MM.1S (cell line): ENCODE data around the gene BAG1.

Source experiments
- DNase-seq: peaks from one replicate; pipeline ENCODE4 v3.0.0-alpha.2; 2015
- H2AFZ ChIP-seq: fragments of 300-600 bp; sonication (generic); 2 replicates; pipeline ENCODE4 v1.6.0; 2016; ENCODE audit warnings: antibody characterized with exemption, low read length
- H3F3A ChIP-seq: fragments of 300-600 bp; sonication (generic); 2 replicates; pipeline ENCODE4 v1.6.1; 2016; ENCODE audit warnings: mild to moderate bottlenecking, antibody characterized with exemption, low read length, moderate library complexity, mixed read lengths; ENCODE audit not compliant: insufficient read depth
- H3K27ac ChIP-seq: fragments of 300-600 bp; sonication (generic); 2 replicates; pipeline ENCODE4 v1.5.1; 2016; ENCODE audit warnings: mild to moderate bottlenecking, low read length
- H3K27me3 ChIP-seq: fragments of 300-600 bp; sonication (generic); replicated peaks from 2 replicates; pipeline ENCODE4 v1.6.0; 2016; ENCODE audit warnings: low read length; ENCODE audit not compliant: insufficient read depth
- H3K36me3 ChIP-seq: fragments of 300-600 bp; sonication (generic); replicated peaks from 2 replicates; pipeline ENCODE4 v1.6.1; 2016; ENCODE audit warnings: mild to moderate bottlenecking, low read length, mixed read lengths; ENCODE audit not compliant: insufficient read depth
- H3K4me1 ChIP-seq: fragments of 300-600 bp; sonication (generic); 2 replicates; pipeline ENCODE4 v1.6.1; 2016; ENCODE audit warnings: low read length, mixed read lengths
- H3K4me2 ChIP-seq: fragments of 300-600 bp; sonication (generic); 2 replicates; pipeline ENCODE4 v1.6.0; 2016; ENCODE audit warnings: low read depth, low read length
- H3K4me3 ChIP-seq: fragments of 300-600 bp; sonication (generic); 2 replicates; pipeline ENCODE4 v1.5.1; 2016; ENCODE audit warnings: low read length, mixed read lengths
- H3K79me2 ChIP-seq: fragments of 300-600 bp; sonication (generic); 2 replicates; pipeline ENCODE4 v1.6.1; 2016; ENCODE audit warnings: mixed run types, low read length, mixed read lengths
- H3K9ac ChIP-seq: fragments of 300-600 bp; sonication (generic); 2 replicates; pipeline ENCODE4 v1.6.1; 2016; ENCODE audit warnings: low read length, mixed read lengths
- H3K9me2 ChIP-seq: fragments of 300-600 bp; sonication (generic); replicated peaks from 2 replicates; pipeline ENCODE4 v1.6.1; 2016; ENCODE audit warnings: mild to moderate bottlenecking, low read length, mixed read lengths; ENCODE audit not compliant: insufficient read depth
- H3K9me3 ChIP-seq: fragments of 300-600 bp; sonication (generic); replicated peaks from 2 replicates; pipeline ENCODE4 v1.6.1; 2016; ENCODE audit warnings: mild to moderate bottlenecking, low read length, mixed read lengths; ENCODE audit not compliant: insufficient read depth
- H4K20me1 ChIP-seq: fragments of 300-600 bp; sonication (generic); 2 replicates; pipeline ENCODE4 v1.6.1; 2016; ENCODE audit warnings: mild to moderate bottlenecking, low read length, moderate library complexity, mixed read lengths; ENCODE audit not compliant: insufficient read depth
- CTCF ChIP-seq: fragments of 300-600 bp; sonication (generic); IDR thresholded peaks from 2 replicates; pipeline ENCODE4 v1.5.1; 2016; ENCODE audit warnings: antibody characterized with exemption, low read length, mixed read lengths
- EZH2 ChIP-seq: fragments of 300-600 bp; sonication (generic); optimal IDR thresholded peaks from 2 replicates; pipeline ENCODE3; 2017; ENCODE audit warnings: low read depth, mild to moderate bottlenecking, antibody characterized with exemption, low read length, mixed read lengths
- EZH2phosphoT487 ChIP-seq: fragments of 300-600 bp; sonication (generic); IDR thresholded peaks from 2 replicates; pipeline ENCODE4 v1.6.1; 2018; ENCODE audit warnings: antibody characterized with exemption, low read length

BAG1 gene

GRCh38 chr9:33234511-33235467, 29.7 kb downstream of the BAG1 start:
- DNase-seq: no peak
- no peaks in the 10 kb centered on the region for H3F3A ChIP-seq
- H3K36me3 ChIP-seq: no peaks in the 10 kb centered on the region
- no peaks in the 10 kb centered on the region for H3K27me3 ChIP-seq
- H3K79me2 ChIP-seq: no peaks in the 10 kb centered on the region
- no peaks in the 10 kb centered on the region for H3K9me3 ChIP-seq
- no peaks in the 10 kb centered on the region for H3K4me1 ChIP-seq
- H2AFZ ChIP-seq: no peak overlapping the region
- no peak overlapping the region for H3K4me2 ChIP-seq
- H3K27ac ChIP-seq: no peak overlapping the region
- no peak for TF ChIP-seq EZH2phosphoT487
- no peak for TF ChIP-seq CTCF
- TF ChIP-seq EZH2: no peak
- no peaks in the 10 kb centered on the region for H3K9me2 ChIP-seq
- no peak overlapping the region for H3K9ac ChIP-seq
- H3K4me3 ChIP-seq: no peak overlapping the region
- H4K20me1 ChIP-seq: no peaks in the 10 kb centered on the region

- Histone ChIP-seq H3K4me3 (no peak overlapping the region), H3K4me2 (no peak overlapping the region), H3K79me2 (no peaks in the 10 kb centered on the region), H3K27me3 (no peaks in the 10 kb centered on the region), H3K36me3 (no peaks in the 10 kb centered on the region), H3K9me2 (no peaks in the 10 kb centered on the region), H4K20me1 (no peaks in the 10 kb centered on the region), H3K27ac (no peak overlapping the region), H3K9ac (no peak overlapping the region), H3K9me3 (no peaks in the 10 kb centered on the region), H2AFZ (no peak overlapping the region), H3F3A (no peaks in the 10 kb centered on the region), H3K4me1 (no peaks in the 10 kb centered on the region)
- peak; percentile 4 for DNase-seq
- TF ChIP-seq EZH2phosphoT487 (no peak), CTCF (no peak), EZH2 (no peak)
Observed at GRCh38 chr9:33233626-33234342, 30.7 kb downstream of the BAG1 start.

- no peaks in the 10 kb centered on the region for H3K36me3 ChIP-seq
- no peaks in the 10 kb centered on the region for H3K9me3 ChIP-seq
- no peaks in the 10 kb centered on the region for H4K20me1 ChIP-seq
- H3K27ac ChIP-seq: no peak overlapping the region
- H3K4me2 ChIP-seq: no peak overlapping the region
- no peak overlapping the region for H2AFZ ChIP-seq
- no peaks in the 10 kb centered on the region for H3K27me3 ChIP-seq
- H3K79me2 ChIP-seq: no peaks in the 10 kb centered on the region
- H3K4me3 ChIP-seq: no peak overlapping the region
- no peaks in the 10 kb centered on the region for H3F3A ChIP-seq
- no peaks in the 10 kb centered on the region for H3K9me2 ChIP-seq
- no peak overlapping the region for H3K9ac ChIP-seq
- TF ChIP-seq EZH2phosphoT487 (no peak), EZH2 (no peak), CTCF (no peak)
- DNase-seq: peak; percentile 2
- no peaks in the 10 kb centered on the region for H3K4me1 ChIP-seq
Observed at GRCh38 chr9:33232815-33233214, 31.7 kb downstream of the BAG1 start.
